PC-9 (cell line): ENCODE results near the gene PKNOX2. TPM values are rescaled to one million over a fixed set of nuclear protein-coding genes. Genes with fewer than 3 reads are reported as not detected.

Source experiments
- BruUV-seq: library from RNA; stranded (reverse); fragments of 400-500 nt; replicated peaks from 2 replicates; lab custom pipeline; 2021; lab: Mats Ljungman, UMichigan
- CTCF ChIA-PET: fragments of 300-600 bp; sonication (Branson Sonifier 250); formaldehyde crosslinking; loops from one replicate; lab custom pipeline; 2022; ENCODE audit warnings: antibody characterized with exemption; lab: Charles Lee
- POLR2A ChIA-PET: fragments of 300-600 bp; sonication (Branson Sonifier 250); formaldehyde crosslinking; loops from one replicate; lab custom pipeline; 2022; ENCODE audit warnings: antibody characterized with exemption; ENCODE audit not compliant: unreplicated experiment; lab: Charles Lee
- DNase-seq, 2 experiments: peaks; one replicate each; pipeline versions ENCODE4 v3.0.0 to v3.0.0-alpha.2; 2015 to 2022; ENCODE audit warnings: mixed read lengths in 1 of 2
- H2AFZ ChIP-seq: fragments of 200-600 bp; sonication (generic); 2 replicates; pipeline ENCODE4 v1.8.1; 2017; ENCODE audit warnings: antibody characterized with exemption
- H3F3A ChIP-seq: fragments of 200-600 bp; sonication (generic); 2 replicates; pipeline ENCODE4 v1.8.1; 2017; ENCODE audit warnings: antibody characterized with exemption, mild to moderate bottlenecking, low read depth; ENCODE audit not compliant: insufficient read depth
- H3K27ac ChIP-seq: fragments of 200-600 bp; sonication (generic); 2 replicates; pipeline ENCODE4 v1.6.1; 2016; ENCODE audit warnings: mixed run types
- H3K27me3 ChIP-seq: fragments of 200-600 bp; sonication (generic); 2 replicates; pipeline ENCODE4 v1.6.1; 2016; ENCODE audit warnings: low read depth, mixed run types; ENCODE audit not compliant: insufficient read depth
- H3K36me3 ChIP-seq: fragments of 200-600 bp; sonication (generic); 2 replicates; pipeline ENCODE4 v1.6.1; 2016; ENCODE audit warnings: low read depth, mixed run types
- H3K4me1 ChIP-seq: fragments of 200-600 bp; sonication (generic); replicated peaks from 2 replicates; pipeline ENCODE4 v1.6.1; 2016; ENCODE audit warnings: mixed run types; ENCODE audit not compliant: insufficient read depth
- H3K4me2 ChIP-seq: fragments of 200-600 bp; sonication (generic); 2 replicates; pipeline ENCODE4 v1.6.1; 2017; ENCODE audit warnings: mixed run types
- H3K4me3 ChIP-seq: fragments of 200-600 bp; sonication (generic); 2 replicates; pipeline ENCODE4 v1.6.1; 2016; ENCODE audit warnings: mixed run types
- H3K79me2 ChIP-seq: fragments of 200-600 bp; sonication (generic); 2 replicates; pipeline ENCODE4 v1.6.1; 2017; ENCODE audit warnings: low read depth, mixed run types
- H3K9me2 ChIP-seq: fragments of 200-600 bp; sonication (generic); 2 replicates; pipeline ENCODE4 v1.8.1; 2017; ENCODE audit warnings: mild to moderate bottlenecking; ENCODE audit not compliant: insufficient read depth
- H3K9me3 ChIP-seq: fragments of 200-600 bp; sonication (generic); 2 replicates; pipeline ENCODE4 v1.8.1; 2016; ENCODE audit warnings: low read depth; ENCODE audit not compliant: insufficient read depth
- H4K20me1 ChIP-seq: fragments of 200-600 bp; sonication (generic); 2 replicates; pipeline ENCODE4 v1.8.1; 2017; ENCODE audit not compliant: insufficient read depth
- EZH2 ChIP-seq: fragments of 200-600 bp; sonication (generic); IDR thresholded peaks from 2 replicates; pipeline ENCODE4 v1.8.0; 2017; ENCODE audit warnings: antibody characterized with exemption, low read depth
- intact Hi-C: fragments of 100-400 bp; cut with micrococcal nuclease; formaldehyde crosslinking; loops from one replicate; pipeline ENCODE4 v1.10.0; 2022; ENCODE audit not compliant: unreplicated experiment
- total RNA-seq: library from RNA; stranded (reverse); gene quantifications from 2 replicates; pipeline ENCODE4 v1.2.3, GENCODE V29; 2021
- TF ChIP-seq, protein P1 (sequence below): fragments of 200-600 bp; sonication (generic); conservative IDR thresholded peaks from 2 replicates; pipeline ENCODE4 v1.6.1; 2017; ENCODE audit warnings: mixed run types, antibody characterized with exemption, mild to moderate bottlenecking, moderate library complexity

PKNOX2 gene
- total RNA-seq, 1 experiment from 2014 or later, result not detected

DNA sequence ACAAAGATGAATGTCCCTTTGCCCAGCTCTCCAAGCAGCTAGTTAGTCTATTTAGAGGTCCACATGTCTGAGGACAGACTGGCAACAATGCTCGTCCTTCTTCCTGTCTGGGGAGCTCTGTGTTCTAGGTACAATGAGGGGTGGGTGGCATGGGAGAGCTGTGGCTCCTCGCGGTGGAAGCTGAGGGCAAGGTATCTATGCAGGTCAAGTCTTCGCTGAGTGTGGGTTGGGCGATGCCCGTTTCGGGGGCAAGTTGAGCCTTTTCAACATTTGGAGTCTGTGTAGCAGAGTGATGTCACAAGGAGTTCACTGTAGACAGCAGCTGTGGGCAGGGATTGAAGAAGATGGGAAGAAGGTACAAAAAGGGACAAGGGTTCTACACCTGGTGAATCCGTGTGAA is 168.3 kb downstream of the PKNOX2 start:
- BruUV-seq, result no TSS peak
- no peak for DNase-seq
- Histone ChIP-seq H3K4me2 (no peak overlapping the region), H3K9me2 (no peaks in the 10 kb centered on the region), H3F3A (no peaks in the 10 kb centered on the region), H3K27me3 (peaks cover 18% of the 10 kb centered on the region; the same call in 1 of the 2 replicates), H3K79me2 (no peaks in the 10 kb centered on the region), H4K20me1 (no peaks in the 10 kb centered on the region), H3K9me3 (no peaks in the 10 kb centered on the region), H2AFZ (no peak overlapping the region), H3K27ac (no peak overlapping the region), H3K36me3 (no peaks in the 10 kb centered on the region), H3K4me3 (no peak overlapping the region), H3K4me1 (no peaks in the 10 kb centered on the region)
- intact Hi-C loops, result no loop called here
- TF ChIP-seq, protein P1, sequence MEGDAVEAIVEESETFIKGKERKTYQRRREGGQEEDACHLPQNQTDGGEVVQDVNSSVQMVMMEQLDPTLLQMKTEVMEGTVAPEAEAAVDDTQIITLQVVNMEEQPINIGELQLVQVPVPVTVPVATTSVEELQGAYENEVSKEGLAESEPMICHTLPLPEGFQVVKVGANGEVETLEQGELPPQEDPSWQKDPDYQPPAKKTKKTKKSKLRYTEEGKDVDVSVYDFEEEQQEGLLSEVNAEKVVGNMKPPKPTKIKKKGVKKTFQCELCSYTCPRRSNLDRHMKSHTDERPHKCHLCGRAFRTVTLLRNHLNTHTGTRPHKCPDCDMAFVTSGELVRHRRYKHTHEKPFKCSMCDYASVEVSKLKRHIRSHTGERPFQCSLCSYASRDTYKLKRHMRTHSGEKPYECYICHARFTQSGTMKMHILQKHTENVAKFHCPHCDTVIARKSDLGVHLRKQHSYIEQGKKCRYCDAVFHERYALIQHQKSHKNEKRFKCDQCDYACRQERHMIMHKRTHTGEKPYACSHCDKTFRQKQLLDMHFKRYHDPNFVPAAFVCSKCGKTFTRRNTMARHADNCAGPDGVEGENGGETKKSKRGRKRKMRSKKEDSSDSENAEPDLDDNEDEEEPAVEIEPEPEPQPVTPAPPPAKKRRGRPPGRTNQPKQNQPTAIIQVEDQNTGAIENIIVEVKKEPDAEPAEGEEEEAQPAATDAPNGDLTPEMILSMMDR, result no peak
- no peak for TF ChIP-seq EZH2
- CTCF ChIA-PET, result no interaction called here
- POLR2A ChIA-PET, result no interaction called here

DNA sequence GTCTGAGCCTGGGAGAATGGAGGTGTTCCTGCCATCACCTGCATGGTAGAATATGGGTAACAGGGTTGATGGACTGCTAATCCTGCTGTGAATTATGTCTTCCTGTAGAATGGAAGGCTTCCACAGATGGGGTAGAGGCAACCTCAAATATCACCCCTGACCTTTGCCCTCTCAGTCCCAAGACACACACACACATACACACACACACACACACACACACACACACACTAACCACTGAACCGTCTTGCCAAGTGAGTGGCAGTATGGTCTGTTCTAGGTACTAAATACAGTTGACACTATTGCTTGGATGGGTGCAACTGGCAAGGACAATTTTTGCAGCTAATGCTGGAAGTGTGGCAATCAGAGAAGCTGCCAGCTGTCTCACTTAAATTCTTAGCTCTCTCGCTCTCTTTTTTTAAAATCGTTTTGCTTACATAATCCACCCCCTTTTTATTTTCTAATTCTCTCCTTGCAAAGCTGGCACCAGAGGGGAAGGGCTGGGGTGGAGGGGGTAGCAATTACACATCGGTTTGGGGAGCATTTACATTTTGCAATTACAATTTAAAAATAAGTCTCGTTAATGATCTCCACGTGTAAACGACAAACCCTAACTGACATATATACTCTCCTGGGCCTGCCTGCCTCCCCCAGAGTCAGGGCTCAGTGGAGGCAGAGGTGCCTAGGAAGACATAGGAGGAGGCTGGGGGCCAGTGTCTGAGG is 169.0 kb downstream of the PKNOX2 start:
- no peak for TF ChIP-seq EZH2
- TF ChIP-seq, protein P1, result no peak
- Histone ChIP-seq H4K20me1 (no peaks in the 10 kb centered on the region), H3K27ac (no peak overlapping the region), H3K4me2 (no peak overlapping the region), H3K4me1 (no peaks in the 10 kb centered on the region), H3K79me2 (no peaks in the 10 kb centered on the region), H3F3A (no peaks in the 10 kb centered on the region), H3K9me2 (no peaks in the 10 kb centered on the region), H3K4me3 (no peak overlapping the region), H3K27me3 (peaks cover 18% of the 10 kb centered on the region; the same call in 1 of the 2 replicates), H3K9me3 (no peaks in the 10 kb centered on the region), H3K36me3 (no peaks in the 10 kb centered on the region), H2AFZ (no peak overlapping the region)
- intact Hi-C loops, result no loop called here
- CTCF ChIA-PET, result no interaction called here
- no peak for DNase-seq
- BruUV-seq, result no TSS peak
- POLR2A ChIA-PET, result no interaction called here

DNA sequence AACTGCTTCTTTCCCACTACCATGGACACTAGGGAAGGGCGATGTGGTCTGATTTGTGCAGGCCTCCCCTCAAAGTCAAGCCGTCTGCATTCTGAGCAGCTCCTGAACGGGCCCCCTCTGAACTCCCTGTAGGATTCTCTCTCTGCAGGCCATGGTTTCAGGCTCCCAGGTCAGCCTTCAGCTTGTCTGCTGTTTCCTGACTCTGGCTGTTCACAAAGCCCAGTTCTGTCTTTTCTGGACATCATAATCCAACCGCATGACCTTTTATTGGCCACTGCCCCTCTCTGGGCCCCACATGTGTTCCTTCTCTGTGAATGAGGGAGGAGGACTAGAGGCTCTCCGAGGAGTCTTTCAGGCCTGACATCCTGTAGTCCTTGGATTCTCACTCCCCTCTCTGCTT is 170.6 kb downstream of the PKNOX2 start:
- H3K4me1 ChIP-seq, result no peaks in the 10 kb centered on the region
- no peaks in the 10 kb centered on the region for H3K9me2 ChIP-seq
- H3K9me3 ChIP-seq, result no peaks in the 10 kb centered on the region
- no peak overlapping the region for H3K4me3 ChIP-seq
- no peaks in the 10 kb centered on the region for H4K20me1 ChIP-seq
- no peak overlapping the region for H3K27ac ChIP-seq
- H3K36me3 ChIP-seq, result no peaks in the 10 kb centered on the region
- H3K79me2 ChIP-seq, result no peaks in the 10 kb centered on the region
- peaks cover 12% of the 10 kb centered on the region; the same call in 1 of the 2 replicates for H3K27me3 ChIP-seq
- no peak overlapping the region for H3K4me2 ChIP-seq
- no TSS peak for BruUV-seq
- DNase-seq, result no peak
- H2AFZ ChIP-seq, result no peak overlapping the region
- CTCF ChIA-PET, result no interaction called here
- TF ChIP-seq EZH2, result no peak
- TF ChIP-seq, protein P1, result no peak
- POLR2A ChIA-PET, result no interaction called here
- H3F3A ChIP-seq, result no peaks in the 10 kb centered on the region
- intact Hi-C loops, result no loop called here
